Stromal cell of bone marrow (primary cell): ENCODE results near the gene TRPC5OS.

Experiments used
- DNase-seq: peaks from one replicate; pipeline ENCODE4 v3.0.0-alpha.2; 2012; ENCODE audit warnings: low read depth

TRPC5OS gene

DNA sequence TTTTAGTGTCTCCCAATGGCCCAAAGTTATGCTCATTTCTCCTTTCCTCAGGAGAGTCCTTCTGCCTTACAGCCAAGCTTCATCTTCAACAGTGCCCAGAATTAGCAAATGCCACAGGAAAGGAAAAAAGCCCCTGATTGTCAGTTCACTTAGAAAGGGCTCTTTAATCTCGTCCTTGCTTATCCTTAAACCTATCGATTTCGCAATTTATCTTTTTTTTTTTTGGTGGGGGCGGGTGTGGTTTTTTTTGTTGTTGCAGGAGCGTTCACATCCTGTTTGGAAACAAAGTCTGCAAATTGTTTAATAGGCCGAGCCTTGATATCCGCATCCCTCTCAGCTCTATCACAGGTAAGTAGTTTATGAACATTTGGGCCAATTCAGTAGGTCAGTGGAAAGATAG is 20.2 kb downstream of the TRPC5OS start:
- DNase-seq = no peak

DNA sequence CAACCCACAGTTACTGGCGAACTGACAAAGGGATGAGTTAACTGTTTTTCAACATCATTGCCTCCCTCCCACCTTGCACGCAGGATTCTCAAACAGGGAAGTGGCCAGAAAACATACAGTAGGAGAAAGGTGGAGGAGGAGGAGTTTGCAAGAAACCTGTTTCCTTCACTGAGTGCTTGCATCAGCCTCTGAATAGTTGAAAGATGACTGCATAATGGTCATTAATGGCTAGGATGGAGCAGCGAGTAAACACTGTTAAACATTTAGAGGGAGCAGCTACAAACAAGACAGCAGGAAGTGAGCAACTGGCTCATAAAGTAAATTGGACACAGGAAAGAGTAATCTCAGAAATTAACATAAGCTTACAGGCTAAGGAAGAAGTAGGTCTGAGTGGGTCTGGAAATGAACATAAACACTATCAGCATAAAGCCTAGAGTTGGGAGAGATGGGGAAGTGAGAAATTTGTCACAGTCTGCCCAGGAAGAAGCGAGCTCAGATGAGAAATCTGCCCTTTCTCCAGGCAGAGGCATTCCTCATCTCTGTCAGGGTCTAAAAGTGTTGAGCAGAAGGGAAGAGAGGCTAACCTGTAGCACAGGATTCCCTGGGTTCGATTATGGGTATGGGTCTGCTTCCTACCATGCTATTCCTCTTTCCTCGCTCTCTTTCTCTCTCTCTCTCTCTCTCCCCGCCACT is 38.6 kb downstream of the TRPC5OS start:
- DNase-seq = no peak

DNA sequence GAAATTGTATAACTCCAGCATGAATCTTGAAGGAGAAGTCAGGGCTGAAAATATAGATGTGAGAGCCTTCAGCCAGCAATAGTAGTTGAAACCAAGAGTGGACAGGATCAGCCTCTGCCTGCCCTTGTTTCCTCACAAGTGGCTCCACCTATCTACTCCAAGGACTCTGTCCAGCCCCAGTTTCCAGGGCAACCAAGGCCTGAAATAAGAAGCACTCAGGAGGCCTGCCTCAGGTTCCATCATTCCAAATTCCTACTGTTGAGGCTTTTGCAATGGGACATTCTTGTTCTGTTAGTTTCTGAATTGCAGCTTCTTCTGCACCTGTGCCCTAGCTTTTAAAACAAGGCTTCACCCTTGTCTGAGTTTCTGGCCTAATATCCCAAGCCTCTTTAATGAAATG is 41.6 kb downstream of the TRPC5OS start:
- DNase-seq = no peak

DNA sequence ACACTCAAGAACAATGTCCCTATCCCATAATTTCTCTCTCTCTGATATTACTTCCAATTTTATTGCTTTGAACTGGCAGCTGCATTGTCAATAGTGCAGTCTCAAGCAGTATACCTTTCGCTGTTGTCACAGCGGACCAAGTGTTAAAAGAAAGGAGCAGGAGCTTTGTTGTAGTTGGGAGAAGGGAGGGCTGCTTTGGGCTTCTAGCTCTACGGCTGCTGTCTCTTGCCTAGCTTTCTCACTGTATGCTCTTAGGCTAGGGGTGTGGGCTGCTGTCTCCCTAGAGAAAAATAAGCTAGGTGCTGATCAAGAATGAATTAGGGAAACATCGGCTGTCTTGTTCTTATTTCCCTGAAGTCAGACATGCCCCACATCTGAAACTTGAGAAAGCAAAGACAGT is 52.5 kb downstream of the TRPC5OS start:
- no peak for DNase-seq
